ENCODE measurements around the gene CLEC2L. TPM values are rescaled to one million over a fixed set of nuclear protein-coding genes. Genes with fewer than 3 reads are reported as not detected.

CLEC2L gene
- total and polyA plus RNA-seq, 2 experiments from 2014 or later: not detected

GRCh38 chr7:139571190-139571589 lies 47.7 kb downstream of the CLEC2L start:
- no peak overlapping the region for H3K4me2 ChIP-seq (ENCODE audit: unreplicated experiment)
- no peak overlapping the region for H3K27ac ChIP-seq
- no peak overlapping the region for H3K9ac ChIP-seq
- no peaks in the 10 kb centered on the region; the same call in 1 of the 2 replicates for H3K36me3 ChIP-seq (ENCODE audit: low read depth)
- H2AFZ ChIP-seq: no peak overlapping the region
- 92% methylated on average over 19 to 20 of the region's 20 CpGs for WGBS, 2 experiments (ENCODE audit: low coverage in 1 of 2, low lambda C conversion rate in 2 of 2, missing lambda C conversion rate in 2 of 2)
- H3K79me2 ChIP-seq (ENCODE audit: insufficient read depth): no peaks in the 10 kb centered on the region
- H3K27me3 ChIP-seq (replicated peaks; ENCODE audit: insufficient read depth): no peaks in the 10 kb centered on the region
- no peak for DNase-seq
- H3K4me3 ChIP-seq: no peak overlapping the region
- in situ Hi-C loops (cut with MboI): no loop called here
- H3F3A ChIP-seq (ENCODE audit: insufficient read depth): no peaks in the 10 kb centered on the region
- H4K20me1 ChIP-seq (ENCODE audit: insufficient read depth): no peaks in the 10 kb centered on the region
- H3K4me1 ChIP-seq (ENCODE audit: insufficient read depth): no peaks in the 10 kb centered on the region
- no peaks in the 10 kb centered on the region for H3K9me3 ChIP-seq (ENCODE audit: low read depth)
- TF ChIP-seq EZH2 (IDR thresholded peaks at IDR 0.05; ENCODE audit: insufficient read depth, poor library complexity, severe bottlenecking) (no peak), EZH2phosphoT487 (IDR thresholded peaks at IDR 0.05; ENCODE audit: insufficient read depth, low read depth) (no peak)
- no peaks in the 10 kb centered on the region for H3K9me2 ChIP-seq (ENCODE audit: insufficient read depth)

- no peak for DNase-seq
- no peaks in the 10 kb centered on the region; the same call in 1 of the 2 replicates for H3K36me3 ChIP-seq (ENCODE audit: low read depth)
- H3F3A ChIP-seq (ENCODE audit: insufficient read depth): no peaks in the 10 kb centered on the region
- TF ChIP-seq EZH2phosphoT487 (IDR thresholded peaks at IDR 0.05; ENCODE audit: insufficient read depth, low read depth) (no peak), EZH2 (IDR thresholded peaks at IDR 0.05; ENCODE audit: insufficient read depth, poor library complexity, severe bottlenecking) (no peak)
- H3K9me3 ChIP-seq (ENCODE audit: low read depth): no peaks in the 10 kb centered on the region
- in situ Hi-C loops (cut with MboI): no loop called here
- no peaks in the 10 kb centered on the region for H3K9me2 ChIP-seq (ENCODE audit: insufficient read depth)
- H2AFZ ChIP-seq: no peak overlapping the region
- H3K9ac ChIP-seq: no peak overlapping the region
- H3K4me3 ChIP-seq: no peak overlapping the region
- H3K27ac ChIP-seq: no peak overlapping the region
- no peaks in the 10 kb centered on the region for H4K20me1 ChIP-seq (ENCODE audit: insufficient read depth)
- H3K4me2 ChIP-seq (ENCODE audit: unreplicated experiment): no peak overlapping the region
- H3K79me2 ChIP-seq (ENCODE audit: insufficient read depth): no peaks in the 10 kb centered on the region
- no peaks in the 10 kb centered on the region for H3K27me3 ChIP-seq (replicated peaks; ENCODE audit: insufficient read depth)
- 96% methylated on average over 20 of the region's 20 CpGs for WGBS, 2 experiments (ENCODE audit: low coverage in 1 of 2, low lambda C conversion rate in 2 of 2, missing lambda C conversion rate in 2 of 2)
- H3K4me1 ChIP-seq (ENCODE audit: insufficient read depth): no peaks in the 10 kb centered on the region
Observed at GRCh38 chr7:139571651-139572050, 48.2 kb downstream of the CLEC2L start.

GRCh38 chr7:139572071-139572470 lies 48.6 kb downstream of the CLEC2L start:
- Histone ChIP-seq H3K27ac (no peak overlapping the region), H3F3A (ENCODE audit: insufficient read depth) (no peaks in the 10 kb centered on the region), H3K4me1 (ENCODE audit: insufficient read depth) (no peaks in the 10 kb centered on the region), H2AFZ (no peak overlapping the region), H3K9me3 (ENCODE audit: low read depth) (no peaks in the 10 kb centered on the region), H4K20me1 (ENCODE audit: insufficient read depth) (no peaks in the 10 kb centered on the region), H3K4me2 (ENCODE audit: unreplicated experiment) (no peak overlapping the region), H3K9me2 (ENCODE audit: insufficient read depth) (no peaks in the 10 kb centered on the region), H3K4me3 (no peak overlapping the region), H3K27me3 (replicated peaks; ENCODE audit: insufficient read depth) (no peaks in the 10 kb centered on the region), H3K36me3 (ENCODE audit: low read depth) (no peaks in the 10 kb centered on the region; the same call in 1 of the 2 replicates), H3K79me2 (ENCODE audit: insufficient read depth) (no peaks in the 10 kb centered on the region), H3K9ac (no peak overlapping the region)
- TF ChIP-seq EZH2 (IDR thresholded peaks at IDR 0.05; ENCODE audit: insufficient read depth, poor library complexity, severe bottlenecking): no peak
- TF ChIP-seq EZH2phosphoT487 (IDR thresholded peaks at IDR 0.05; ENCODE audit: insufficient read depth, low read depth): no peak
- in situ Hi-C loops (cut with MboI): no loop called here
- DNase-seq: no peak
- WGBS, 2 experiments (ENCODE audit: low coverage in 1 of 2, low lambda C conversion rate in 2 of 2, missing lambda C conversion rate in 2 of 2): 97 to 98% methylated on average over 15 of the region's 15 CpGs

GRCh38 chr7:139572704-139573385 lies 49.4 kb downstream of the CLEC2L start:
- Histone ChIP-seq H3K4me3 (no peak overlapping the region), H3K27ac (no peak overlapping the region), H3K27me3 (replicated peaks; ENCODE audit: insufficient read depth) (no peaks in the 10 kb centered on the region), H3K36me3 (ENCODE audit: low read depth) (no peaks in the 10 kb centered on the region; the same call in 1 of the 2 replicates), H3K4me1 (ENCODE audit: insufficient read depth) (no peaks in the 10 kb centered on the region), H3K9me2 (ENCODE audit: insufficient read depth) (no peaks in the 10 kb centered on the region), H2AFZ (no peak overlapping the region), H3K9me3 (ENCODE audit: low read depth) (no peaks in the 10 kb centered on the region), H3F3A (ENCODE audit: insufficient read depth) (no peaks in the 10 kb centered on the region), H3K79me2 (ENCODE audit: insufficient read depth) (no peaks in the 10 kb centered on the region), H3K9ac (no peak overlapping the region), H4K20me1 (ENCODE audit: insufficient read depth) (no peaks in the 10 kb centered on the region), H3K4me2 (ENCODE audit: unreplicated experiment) (no peak overlapping the region)
- in situ Hi-C loops (cut with MboI): no loop called here
- TF ChIP-seq EZH2phosphoT487 (IDR thresholded peaks at IDR 0.05; ENCODE audit: insufficient read depth, low read depth) (no peak), EZH2 (IDR thresholded peaks at IDR 0.05; ENCODE audit: insufficient read depth, poor library complexity, severe bottlenecking) (no peak)
- 94 to 97% methylated on average over 33 to 38 of the region's 38 CpGs for WGBS, 2 experiments (ENCODE audit: low coverage in 1 of 2, low lambda C conversion rate in 2 of 2, missing lambda C conversion rate in 2 of 2)
- DNase-seq: no peak
